Measurements from ENCODE around the gene CALD1. TPM values are rescaled to one million over a fixed set of nuclear protein-coding genes. Genes with fewer than 3 reads are reported as not detected.

Gene CALD1
- total and polyA plus RNA-seq, 2 donors, result 17.8 to 78.9 TPM

GRCh38 chr7:134771111-134771510 is 8.3 kb upstream of the CALD1 start:
- H3K27me3 ChIP-seq (ENCODE audit: control insufficient read depth in 2 of 2, insufficient read depth in 1 of 2, low read length in 1 of 2), result no peaks in the 10 kb centered on the region
- DNase-seq (ENCODE audit: low read depth in 6 of 9, low spot score in 9 of 9), result no peak

GRCh38 chr7:134771889-134772288 is 7.5 kb upstream of the CALD1 start:
- H3K4me1 ChIP-seq (ENCODE audit: control insufficient read depth in 2 of 2, insufficient read depth in 2 of 2, low read length in 2 of 2), result no peaks in the 10 kb centered on the region
- no peaks in the 10 kb centered on the region for H3K9me3 ChIP-seq (ENCODE audit: control insufficient read depth in 2 of 2, insufficient read depth in 1 of 2, low read length in 1 of 2)
- no peak for DNase-seq (ENCODE audit: low read depth in 6 of 9, low spot score in 9 of 9)
- WGBS, result 98% methylated on average over 2 of the region's 2 CpGs
- H3K36me3 ChIP-seq (ENCODE audit: control insufficient read depth in 2 of 2, insufficient read depth in 2 of 2, low read length in 1 of 2), result no peaks in the 10 kb centered on the region
- H3K4me3 ChIP-seq (ENCODE audit: low read length in 2 of 2), result no peak overlapping the region
- H3K27ac ChIP-seq (ENCODE audit: low read depth in 1 of 2, low read length in 1 of 2), result no peak overlapping the region
- no peaks in the 10 kb centered on the region for H3K27me3 ChIP-seq (ENCODE audit: control insufficient read depth in 2 of 2, insufficient read depth in 1 of 2, low read length in 1 of 2)

More at GRCh38 chr7:134771111-134771510, 8.3 kb upstream of the CALD1 start:
- WGBS, result 97% methylated on average over 3 of the region's 3 CpGs
- H3K4me1 ChIP-seq (ENCODE audit: control insufficient read depth in 2 of 2, insufficient read depth in 2 of 2, low read length in 2 of 2), result no peaks in the 10 kb centered on the region
- H3K4me3 ChIP-seq (ENCODE audit: low read length in 2 of 2), result no peak overlapping the region
- no peaks in the 10 kb centered on the region for H3K9me3 ChIP-seq (ENCODE audit: control insufficient read depth in 2 of 2, insufficient read depth in 1 of 2, low read length in 1 of 2)
- no peaks in the 10 kb centered on the region for H3K36me3 ChIP-seq (ENCODE audit: control insufficient read depth in 2 of 2, insufficient read depth in 2 of 2, low read length in 1 of 2)
- H3K27ac ChIP-seq (ENCODE audit: low read depth in 1 of 2, low read length in 1 of 2), result no peak overlapping the region

- Histone ChIP-seq H3K9me3 (ENCODE audit: control insufficient read depth in 2 of 2, insufficient read depth in 1 of 2, low read length in 1 of 2) (no peaks in the 10 kb centered on the region), H3K27me3 (ENCODE audit: control insufficient read depth in 2 of 2, insufficient read depth in 1 of 2, low read length in 1 of 2) (no peaks in the 10 kb centered on the region), H3K4me3 (ENCODE audit: low read length in 2 of 2) (no peak overlapping the region), H3K27ac (ENCODE audit: low read depth in 1 of 2, low read length in 1 of 2) (no peak overlapping the region), H3K4me1 (ENCODE audit: control insufficient read depth in 2 of 2, insufficient read depth in 2 of 2, low read length in 2 of 2) (no peaks in the 10 kb centered on the region), H3K36me3 (ENCODE audit: control insufficient read depth in 2 of 2, insufficient read depth in 2 of 2, low read length in 1 of 2) (no peaks in the 10 kb centered on the region)
- 59% methylated on average over 3 of the region's 3 CpGs for WGBS
- no peak for DNase-seq (ENCODE audit: low read depth in 6 of 9, low spot score in 9 of 9)
Measured at GRCh38 chr7:134772401-134772800, 7.0 kb upstream of the CALD1 start.

GRCh38 chr7:134773164-134773563 is 6.3 kb upstream of the CALD1 start:
- no peak for DNase-seq (ENCODE audit: low read depth in 6 of 9, low spot score in 9 of 9)
- Histone ChIP-seq H3K4me3 (ENCODE audit: low read length in 2 of 2) (no peak overlapping the region), H3K27me3 (ENCODE audit: control insufficient read depth in 2 of 2, insufficient read depth in 1 of 2, low read length in 1 of 2) (no peaks in the 10 kb centered on the region), H3K36me3 (ENCODE audit: control insufficient read depth in 2 of 2, insufficient read depth in 2 of 2, low read length in 1 of 2) (no peaks in the 10 kb centered on the region), H3K4me1 (ENCODE audit: control insufficient read depth in 2 of 2, insufficient read depth in 2 of 2, low read length in 2 of 2) (no peaks in the 10 kb centered on the region), H3K9me3 (ENCODE audit: control insufficient read depth in 2 of 2, insufficient read depth in 1 of 2, low read length in 1 of 2) (no peaks in the 10 kb centered on the region), H3K27ac (ENCODE audit: low read depth in 1 of 2, low read length in 1 of 2) (no peak overlapping the region)
- WGBS, result 74% methylated on average over 4 of the region's 4 CpGs

GRCh38 chr7:134774119-134774518 is 5.3 kb upstream of the CALD1 start:
- H3K9me3 ChIP-seq (ENCODE audit: control insufficient read depth in 2 of 2, insufficient read depth in 1 of 2, low read length in 1 of 2), result no peaks in the 10 kb centered on the region

GRCh38 chr7:134777470-134777869 is 2.0 kb upstream of the CALD1 start:
- Histone ChIP-seq H3K9me3 (ENCODE audit: control insufficient read depth in 2 of 2, insufficient read depth in 1 of 2, low read length in 1 of 2) (no peaks in the 10 kb centered on the region), H3K36me3 (ENCODE audit: control insufficient read depth in 2 of 2, insufficient read depth in 2 of 2, low read length in 1 of 2) (no peaks in the 10 kb centered on the region), H3K4me3 (ENCODE audit: low read length in 2 of 2) (no peak overlapping the region), H3K4me1 (ENCODE audit: control insufficient read depth in 2 of 2, insufficient read depth in 2 of 2, low read length in 2 of 2) (no peaks in the 10 kb centered on the region), H3K27ac (ENCODE audit: low read depth in 1 of 2, low read length in 1 of 2) (no peak overlapping the region), H3K27me3 (ENCODE audit: control insufficient read depth in 2 of 2, insufficient read depth in 1 of 2, low read length in 1 of 2) (peaks cover 0 to 5% of the 10 kb centered on the region in 2 donors)
- no peak for DNase-seq (ENCODE audit: low read depth in 6 of 9, low spot score in 9 of 9)
- 97% methylated on average over 3 of the region's 3 CpGs for WGBS

More at GRCh38 chr7:134774119-134774518, 5.3 kb upstream of the CALD1 start:
- Histone ChIP-seq H3K27ac (ENCODE audit: low read depth in 1 of 2, low read length in 1 of 2) (no peak overlapping the region), H3K4me1 (ENCODE audit: control insufficient read depth in 2 of 2, insufficient read depth in 2 of 2, low read length in 2 of 2) (no peaks in the 10 kb centered on the region), H3K27me3 (ENCODE audit: control insufficient read depth in 2 of 2, insufficient read depth in 1 of 2, low read length in 1 of 2) (peaks cover 0 to under 1% of the 10 kb centered on the region in 2 donors), H3K36me3 (ENCODE audit: control insufficient read depth in 2 of 2, insufficient read depth in 2 of 2, low read length in 1 of 2) (no peaks in the 10 kb centered on the region), H3K4me3 (ENCODE audit: low read length in 2 of 2) (no peak overlapping the region)
- 97% methylated on average over 3 of the region's 3 CpGs for WGBS
- no peak for DNase-seq (ENCODE audit: low read depth in 6 of 9, low spot score in 9 of 9)

- H3K4me3 ChIP-seq (ENCODE audit: low read length in 2 of 2), result no peak overlapping the region
- no peaks in the 10 kb centered on the region for H3K4me1 ChIP-seq (ENCODE audit: control insufficient read depth in 2 of 2, insufficient read depth in 2 of 2, low read length in 2 of 2)
- H3K27me3 ChIP-seq (ENCODE audit: control insufficient read depth in 2 of 2, insufficient read depth in 1 of 2, low read length in 1 of 2), result peaks cover 0 to 5% of the 10 kb centered on the region in 2 donors
- WGBS, result 94% methylated on average over 2 of the region's 2 CpGs
- H3K36me3 ChIP-seq (ENCODE audit: control insufficient read depth in 2 of 2, insufficient read depth in 2 of 2, low read length in 1 of 2), result no peaks in the 10 kb centered on the region
- H3K27ac ChIP-seq (ENCODE audit: low read depth in 1 of 2, low read length in 1 of 2), result no peak overlapping the region
- no peaks in the 10 kb centered on the region for H3K9me3 ChIP-seq (ENCODE audit: control insufficient read depth in 2 of 2, insufficient read depth in 1 of 2, low read length in 1 of 2)
- DNase-seq (ENCODE audit: low read depth in 6 of 9, low spot score in 9 of 9), result no peak
Measured at GRCh38 chr7:134777908-134778580, 1.4 kb upstream of the CALD1 start.

GRCh38 chr7:134779741-134780065 is 269 bp downstream of the CALD1 start:
- WGBS, result 76% methylated on average over 4 of the region's 4 CpGs
- peak overlapping the region in 1 of 2 donors; percentile 27 for H3K27ac ChIP-seq (ENCODE audit: low read depth in 1 of 2, low read length in 1 of 2)
- H3K36me3 ChIP-seq (ENCODE audit: control insufficient read depth in 2 of 2, insufficient read depth in 2 of 2, low read length in 1 of 2), result no peaks in the 10 kb centered on the region

GRCh38 chr7:134780166-134780828 is 863 bp downstream of the CALD1 start:
- Histone ChIP-seq H3K4me3 (ENCODE audit: low read length in 2 of 2) (peak overlapping the region in 1 of 2 donors; percentile 1), H3K9me3 (ENCODE audit: control insufficient read depth in 2 of 2, insufficient read depth in 1 of 2, low read length in 1 of 2) (no peaks in the 10 kb centered on the region), H3K36me3 (ENCODE audit: control insufficient read depth in 2 of 2, insufficient read depth in 2 of 2, low read length in 1 of 2) (no peaks in the 10 kb centered on the region), H3K27ac (ENCODE audit: low read depth in 1 of 2, low read length in 1 of 2) (peak overlapping the region; percentile 11 to 27), H3K27me3 (ENCODE audit: control insufficient read depth in 2 of 2, insufficient read depth in 1 of 2, low read length in 1 of 2) (peaks cover 0 to 5% of the 10 kb centered on the region in 2 donors), H3K4me1 (ENCODE audit: control insufficient read depth in 2 of 2, insufficient read depth in 2 of 2, low read length in 2 of 2) (no peaks in the 10 kb centered on the region)
- WGBS, result 89% methylated on average over 5 of the region's 5 CpGs
- no peak for DNase-seq (ENCODE audit: low read depth in 6 of 9, low spot score in 9 of 9)

More at GRCh38 chr7:134779741-134780065, 269 bp downstream of the CALD1 start:
- H3K27me3 ChIP-seq (ENCODE audit: control insufficient read depth in 2 of 2, insufficient read depth in 1 of 2, low read length in 1 of 2), result peaks cover 0 to 5% of the 10 kb centered on the region in 2 donors
- H3K4me3 ChIP-seq (ENCODE audit: low read length in 2 of 2), result peak overlapping the region; percentile 1 to 13
- DNase-seq (ENCODE audit: low read depth in 6 of 9, low spot score in 9 of 9), result no peak
- no peaks in the 10 kb centered on the region for H3K9me3 ChIP-seq (ENCODE audit: control insufficient read depth in 2 of 2, insufficient read depth in 1 of 2, low read length in 1 of 2)
- H3K4me1 ChIP-seq (ENCODE audit: control insufficient read depth in 2 of 2, insufficient read depth in 2 of 2, low read length in 2 of 2), result no peaks in the 10 kb centered on the region
